SU-DHL-6 (cell line): ENCODE data around the gene PTGR3.
A peak's percentile ranks its signal among the peaks of the same experiment; 100 is the strongest.

ENCODE experiments used
- H2AFZ ChIP-seq: fragments of 200-600 bp; sonication (generic); 2 replicates; pipeline ENCODE4 v1.6.1; 2014; ENCODE audit warnings: low read depth, mild to moderate bottlenecking, moderate library complexity, mixed read lengths, antibody characterized with exemption, low read length; ENCODE audit not compliant: severe bottlenecking
- H3F3A ChIP-seq: fragments of 200-600 bp; shearing (Covaris generic); 2 replicates; pipeline ENCODE4 v1.6.0; 2016; ENCODE audit warnings: antibody characterized with exemption, mild to moderate bottlenecking; ENCODE audit not compliant: insufficient read depth
- H3K27ac ChIP-seq: fragments of 200-600 bp; sonication (generic); 2 replicates; pipeline ENCODE4 v1.5.1; 2016; ENCODE audit warnings: low read depth, mild to moderate bottlenecking, low read length, moderate library complexity, mixed read lengths
- H3K27me3 ChIP-seq: fragments of 200-600 bp; sonication (generic), shearing (Covaris generic); 2 replicates; pipeline ENCODE4 v1.6.0; 2014; ENCODE audit warnings: mild to moderate bottlenecking, low read length
- H3K36me3 ChIP-seq: fragments of 200-600 bp; sonication (generic); 2 replicates; pipeline ENCODE4 v1.6.1; 2014; ENCODE audit warnings: mild to moderate bottlenecking, low read length, mixed read lengths
- H3K4me2 ChIP-seq: fragments of 300-600, 200-600 bp; shearing (Covaris generic), sonication (generic); 2 replicates; pipeline ENCODE4 v1.6.0; 2014; ENCODE audit warnings: low read length, low read depth, mild to moderate bottlenecking; ENCODE audit not compliant: poor library complexity, severe bottlenecking
- H3K4me3 ChIP-seq: fragments of 200-600 bp; sonication (generic); 2 replicates; pipeline ENCODE4 v1.5.1; 2014; ENCODE audit warnings: antibody characterized with exemption, low read length, mild to moderate bottlenecking, mixed read lengths; ENCODE audit not compliant: insufficient read depth, poor library complexity, severe bottlenecking
- H3K79me2 ChIP-seq: fragments of 200-600 bp; sonication (generic); 2 replicates; pipeline ENCODE4 v1.6.1; 2014; ENCODE audit warnings: mild to moderate bottlenecking, low read length, moderate library complexity; ENCODE audit not compliant: insufficient read depth
- H3K9ac ChIP-seq: fragments of 200-600 bp; sonication (generic); 2 replicates; pipeline ENCODE4 v1.7.0; 2014; ENCODE audit warnings: mild to moderate bottlenecking, low read length
- H3K9me2 ChIP-seq: fragments of 200-600 bp; sonication (generic); replicated peaks from 2 replicates; pipeline ENCODE4 v1.6.1; 2014; ENCODE audit warnings: low read length; ENCODE audit not compliant: insufficient read depth
- H3K9me3 ChIP-seq: fragments of 200-600 bp; sonication (generic); 2 replicates; pipeline ENCODE4 v1.6.1; 2014; ENCODE audit warnings: low read length, mixed read lengths; ENCODE audit not compliant: insufficient read depth
- H4K20me1 ChIP-seq: fragments of 200-600 bp; sonication (generic); 2 replicates; pipeline ENCODE4 v1.6.1; 2014; ENCODE audit warnings: low read depth, mild to moderate bottlenecking, antibody characterized with exemption, low read length, moderate library complexity, mixed read lengths
- EZH2phosphoT487 ChIP-seq: fragments of 200-600 bp; sonication (generic), shearing (Covaris generic); conservative IDR thresholded peaks from 2 replicates; pipeline ENCODE4 v1.6.1; 2018; ENCODE audit warnings: mild to moderate bottlenecking, antibody characterized with exemption, low read length, moderate library complexity, mixed read lengths
- TF ChIP-seq, protein P1 (sequence below): fragments of 200-600 bp; sonication (generic); IDR thresholded peaks from one replicate; pipeline ENCODE4 v1.5.1; 2017; ENCODE audit warnings: antibody characterized with exemption, mild to moderate bottlenecking, low read length, moderate library complexity; ENCODE audit not compliant: insufficient read depth, poor library complexity, severe bottlenecking

PTGR3 gene, protein sequence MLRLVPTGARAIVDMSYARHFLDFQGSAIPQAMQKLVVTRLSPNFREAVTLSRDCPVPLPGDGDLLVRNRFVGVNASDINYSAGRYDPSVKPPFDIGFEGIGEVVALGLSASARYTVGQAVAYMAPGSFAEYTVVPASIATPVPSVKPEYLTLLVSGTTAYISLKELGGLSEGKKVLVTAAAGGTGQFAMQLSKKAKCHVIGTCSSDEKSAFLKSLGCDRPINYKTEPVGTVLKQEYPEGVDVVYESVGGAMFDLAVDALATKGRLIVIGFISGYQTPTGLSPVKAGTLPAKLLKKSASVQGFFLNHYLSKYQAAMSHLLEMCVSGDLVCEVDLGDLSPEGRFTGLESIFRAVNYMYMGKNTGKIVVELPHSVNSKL

DNA sequence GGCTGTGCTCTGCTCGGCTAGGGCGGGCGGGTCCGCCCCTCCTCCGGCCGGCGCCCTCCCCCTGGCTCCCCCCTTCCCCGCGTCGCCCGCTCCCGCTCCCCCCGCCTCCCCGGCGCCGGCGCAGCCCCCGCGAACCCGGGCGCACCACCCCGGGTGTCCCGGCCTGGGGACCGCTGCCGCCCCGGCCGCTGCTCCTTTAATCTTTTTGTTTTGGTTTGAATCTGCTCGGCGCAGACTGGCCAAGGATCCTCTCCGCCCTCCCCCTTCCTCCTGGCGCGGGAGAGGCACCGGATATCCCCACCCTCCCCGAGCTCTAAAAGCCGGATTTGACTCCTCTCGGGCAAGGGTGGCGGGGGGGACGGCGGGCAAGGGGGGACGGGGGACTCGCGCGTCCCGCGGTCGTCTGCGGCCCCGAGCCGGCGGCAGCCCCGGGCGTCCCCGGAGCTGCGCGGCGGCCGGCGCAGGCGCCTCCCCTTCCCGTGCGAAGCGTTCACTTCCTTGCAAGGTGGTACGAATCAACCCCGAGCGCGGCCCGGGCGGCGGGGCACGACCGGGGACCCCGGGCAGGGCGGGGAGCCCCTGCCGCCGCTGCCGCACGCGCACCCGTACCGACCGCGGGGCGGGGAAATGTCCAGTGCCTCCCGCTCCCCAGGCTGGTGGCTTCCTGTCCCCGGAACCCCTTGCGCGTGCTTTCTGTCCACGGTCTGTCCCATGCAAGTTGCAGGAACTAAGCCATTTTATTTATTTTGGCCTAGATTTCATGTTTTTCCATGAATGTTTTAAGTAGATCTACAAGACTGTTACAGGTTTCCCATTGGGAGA is at the start of gene PTGR3:
TSS of gene PTGR3 (minus strand) at position 11 of the 822 bp plus-strand sequence. CDS start 81 bp downstream, outside the sequence.
- peak within 1 kb of the TSS; percentile 97 for H3K4me3 ChIP-seq
- H4K20me1 ChIP-seq: peaks cover 9% of the 10 kb centered on the region; the same call in 1 of the 2 replicates
- H3K9ac ChIP-seq: peak within 1 kb of the TSS; percentile 65
- no peaks in the 10 kb centered on the region for H3K9me3 ChIP-seq
- H3K36me3 ChIP-seq: no peaks in the 10 kb centered on the region
- no peaks in the 10 kb centered on the region for H3K9me2 ChIP-seq
- TF ChIP-seq EZH2phosphoT487: no peak
- TF ChIP-seq, protein P1, sequence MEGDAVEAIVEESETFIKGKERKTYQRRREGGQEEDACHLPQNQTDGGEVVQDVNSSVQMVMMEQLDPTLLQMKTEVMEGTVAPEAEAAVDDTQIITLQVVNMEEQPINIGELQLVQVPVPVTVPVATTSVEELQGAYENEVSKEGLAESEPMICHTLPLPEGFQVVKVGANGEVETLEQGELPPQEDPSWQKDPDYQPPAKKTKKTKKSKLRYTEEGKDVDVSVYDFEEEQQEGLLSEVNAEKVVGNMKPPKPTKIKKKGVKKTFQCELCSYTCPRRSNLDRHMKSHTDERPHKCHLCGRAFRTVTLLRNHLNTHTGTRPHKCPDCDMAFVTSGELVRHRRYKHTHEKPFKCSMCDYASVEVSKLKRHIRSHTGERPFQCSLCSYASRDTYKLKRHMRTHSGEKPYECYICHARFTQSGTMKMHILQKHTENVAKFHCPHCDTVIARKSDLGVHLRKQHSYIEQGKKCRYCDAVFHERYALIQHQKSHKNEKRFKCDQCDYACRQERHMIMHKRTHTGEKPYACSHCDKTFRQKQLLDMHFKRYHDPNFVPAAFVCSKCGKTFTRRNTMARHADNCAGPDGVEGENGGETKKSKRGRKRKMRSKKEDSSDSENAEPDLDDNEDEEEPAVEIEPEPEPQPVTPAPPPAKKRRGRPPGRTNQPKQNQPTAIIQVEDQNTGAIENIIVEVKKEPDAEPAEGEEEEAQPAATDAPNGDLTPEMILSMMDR: no peak
- peak within 1 kb of the TSS; percentile 69 for H3K4me2 ChIP-seq
- peak within 1 kb of the TSS; percentile 93 for H2AFZ ChIP-seq
- peaks cover 4% of the 10 kb centered on the region for H3F3A ChIP-seq
- H3K27ac ChIP-seq: peak within 1 kb of the TSS; percentile 74
- H3K79me2 ChIP-seq: no peaks in the 10 kb centered on the region
- no peaks in the 10 kb centered on the region for H3K27me3 ChIP-seq

DNA sequence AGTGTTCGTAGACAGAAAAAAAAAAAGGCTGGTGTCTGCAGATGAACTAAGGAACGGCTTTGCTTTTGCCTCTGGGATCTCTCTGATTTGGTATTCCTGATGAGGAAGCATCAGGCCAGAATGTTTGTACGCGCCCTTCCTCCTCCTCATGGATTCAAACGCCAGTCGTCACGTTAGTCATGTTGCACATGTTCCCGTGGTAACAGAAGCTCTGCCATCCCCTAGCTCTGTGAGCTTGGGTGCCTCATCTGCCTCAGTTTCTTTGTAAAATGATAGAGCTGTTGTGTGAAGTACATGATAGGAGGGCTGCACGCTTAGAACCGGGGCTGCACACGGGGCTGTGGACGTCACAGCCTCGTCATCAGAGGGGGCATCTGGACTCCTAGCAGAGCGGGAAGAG is 48.7 kb upstream of the PTGR3 start:
- H3K4me2 ChIP-seq: no peak overlapping the region
- no peak overlapping the region for H3K4me3 ChIP-seq
- no peak overlapping the region for H3K27ac ChIP-seq
- H2AFZ ChIP-seq: no peak overlapping the region
- H4K20me1 ChIP-seq: peaks cover 8% of the 10 kb centered on the region
- no peaks in the 10 kb centered on the region for H3K36me3 ChIP-seq
- no peaks in the 10 kb centered on the region for H3F3A ChIP-seq
- TF ChIP-seq EZH2phosphoT487: no peak
- TF ChIP-seq, protein P1: no peak
- no peaks in the 10 kb centered on the region for H3K9me2 ChIP-seq
- H3K27me3 ChIP-seq: no peaks in the 10 kb centered on the region
- no peak overlapping the region for H3K9ac ChIP-seq
- no peaks in the 10 kb centered on the region for H3K79me2 ChIP-seq
- no peaks in the 10 kb centered on the region for H3K9me3 ChIP-seq

DNA sequence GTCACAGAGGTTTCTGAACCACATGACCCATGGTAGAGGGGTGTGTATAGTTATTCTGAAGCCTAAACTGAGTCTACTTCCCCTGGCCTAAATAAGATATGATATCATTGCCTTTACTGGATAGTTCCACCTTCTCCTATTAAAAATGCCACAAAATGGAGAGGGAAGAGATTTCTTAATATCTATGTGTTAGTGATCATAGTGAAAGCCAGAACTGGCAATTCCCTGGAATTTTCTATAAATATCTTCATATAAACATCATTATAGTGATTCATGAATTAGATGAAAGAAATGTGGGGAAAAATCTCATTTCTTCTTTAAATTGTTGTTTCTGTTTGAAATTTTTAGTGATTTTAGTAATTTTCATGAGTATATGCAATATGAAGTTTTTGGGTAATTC is 47.4 kb upstream of the PTGR3 start:
- Histone ChIP-seq H3K4me2 (no peak overlapping the region), H3K79me2 (no peaks in the 10 kb centered on the region), H3F3A (no peaks in the 10 kb centered on the region), H3K9me3 (no peaks in the 10 kb centered on the region), H3K27me3 (no peaks in the 10 kb centered on the region), H3K4me3 (no peak overlapping the region), H4K20me1 (peaks cover 19% of the 10 kb centered on the region), H3K27ac (no peak overlapping the region), H3K9ac (no peak overlapping the region), H2AFZ (no peak overlapping the region), H3K9me2 (no peaks in the 10 kb centered on the region), H3K36me3 (no peaks in the 10 kb centered on the region)
- TF ChIP-seq, protein P1: no peak
- no peak for TF ChIP-seq EZH2phosphoT487
